Inflammatory macrophage treated with lipopolysaccharide for 4 hours (primary cell): ENCODE measurements around the gene ELFN2.

Experiments
- DNase-seq: peaks from one replicate; pipeline ENCODE4 v3.0.0-alpha.2; 2020

Gene ELFN2

GRCh38 chr22:37453696-37454095, 26.4 kb upstream of the ELFN2 start:
- DNase-seq, result no peak

- DNase-seq, result no peak
Observed at GRCh38 chr22:37451218-37451617, 23.9 kb upstream of the ELFN2 start.

- no peak for DNase-seq
Observed at GRCh38 chr22:37449331-37450001, 22.2 kb upstream of the ELFN2 start.

- no peak for DNase-seq
Observed at GRCh38 chr22:37448516-37449127, 21.3 kb upstream of the ELFN2 start.

GRCh38 chr22:37445501-37445900, 18.2 kb upstream of the ELFN2 start:
- no peak for DNase-seq

GRCh38 chr22:37443977-37444376, 16.7 kb upstream of the ELFN2 start:
- no peak for DNase-seq

GRCh38 chr22:37443086-37443485, 15.8 kb upstream of the ELFN2 start:
- no peak for DNase-seq

GRCh38 chr22:37442537-37442936, 15.3 kb upstream of the ELFN2 start:
- peak; percentile 55 for DNase-seq

- DNase-seq, result no peak
Observed at GRCh38 chr22:37442135-37442534, 14.9 kb upstream of the ELFN2 start.

- no peak for DNase-seq
Observed at GRCh38 chr22:37440875-37441274, 13.6 kb upstream of the ELFN2 start.

GRCh38 chr22:37439347-37439746, 12.1 kb upstream of the ELFN2 start:
- DNase-seq, result no peak

GRCh38 chr22:37435970-37436603, 8.8 kb upstream of the ELFN2 start:
- DNase-seq, result no peak

GRCh38 chr22:37433786-37434185, 6.5 kb upstream of the ELFN2 start:
- no peak for DNase-seq

GRCh38 chr22:37432708-37433054, 5.4 kb upstream of the ELFN2 start:
- no peak for DNase-seq

GRCh38 chr22:37431801-37432707, 4.8 kb upstream of the ELFN2 start:
- DNase-seq, result peak; percentile 75

- DNase-seq, result no peak
Observed at GRCh38 chr22:37431366-37431765, 4.1 kb upstream of the ELFN2 start.

- DNase-seq, result no peak
Observed at GRCh38 chr22:37430941-37431340, 3.7 kb upstream of the ELFN2 start.

- peak; percentile 42 for DNase-seq
Observed at GRCh38 chr22:37428649-37429586, 1.6 kb upstream of the ELFN2 start.

GRCh38 chr22:37427711-37428635, 694 bp upstream of the ELFN2 start:
- DNase-seq, result no peak

GRCh38 chr22:37426706-37427134, 559 bp downstream of the ELFN2 start:
- no peak for DNase-seq
